Activated T-cell treated with anti-CD3 and anti-CD28 coated beads, Interleukin-2, amount 50 U/mL, for 1 hour (primary cell): ENCODE data around the gene PPP1R3G.

Source experiments
- DNase-seq: peaks from one replicate; pipeline ENCODE4 v3.0.0-alpha.2; 2020

PPP1R3G gene

GRCh38 chr6:5073992-5074391, 11.1 kb upstream of the PPP1R3G start:
- DNase-seq: no peak

GRCh38 chr6:5076931-5077330, 8.2 kb upstream of the PPP1R3G start:
- DNase-seq: no peak

- DNase-seq: no peak
Measured at GRCh38 chr6:5078121-5078669, 6.9 kb upstream of the PPP1R3G start.

DNA sequence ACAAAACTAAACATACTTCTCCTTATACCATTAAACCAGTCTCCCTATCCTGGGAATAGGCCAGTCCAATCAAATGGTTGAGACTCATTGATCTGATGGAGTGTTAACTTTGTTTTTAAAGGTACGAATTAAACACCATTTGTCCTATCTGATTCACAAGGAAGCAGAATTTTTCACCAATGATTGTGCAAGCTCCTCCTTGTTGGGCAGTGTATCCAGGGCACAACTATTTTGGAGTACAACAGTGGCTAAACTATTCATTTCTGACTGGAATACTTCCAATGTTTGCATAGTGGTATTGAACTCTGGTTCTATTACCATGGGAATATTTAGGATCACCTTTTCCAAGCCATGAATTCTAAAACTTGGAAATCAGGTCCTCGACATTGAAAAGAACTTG, 5.4 kb upstream of the PPP1R3G start:
- DNase-seq: no peak

DNA sequence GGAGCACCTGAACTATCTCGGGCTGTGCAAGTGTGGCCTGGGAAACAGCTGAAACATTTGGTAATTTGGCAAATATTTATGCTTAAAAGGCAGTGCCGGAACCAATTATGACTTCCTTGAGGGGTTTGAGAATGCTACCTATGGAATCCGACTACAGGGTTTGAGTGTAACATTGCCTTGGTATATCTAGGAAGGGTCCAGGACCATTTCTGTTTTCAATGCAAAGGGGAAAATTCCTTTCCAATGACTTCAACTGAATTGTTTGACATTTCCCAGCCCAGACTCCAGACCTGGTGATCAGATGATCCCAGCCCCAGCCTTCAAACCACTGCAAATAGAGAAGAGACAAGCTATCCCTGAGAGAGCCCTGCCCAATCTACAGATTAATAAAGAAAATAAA, 4.6 kb upstream of the PPP1R3G start:
- no peak for DNase-seq

GRCh38 chr6:5081182-5081581, 4.0 kb upstream of the PPP1R3G start:
- DNase-seq: no peak

- DNase-seq: no peak
Measured at GRCh38 chr6:5081955-5082354, 3.2 kb upstream of the PPP1R3G start.

GRCh38 chr6:5082487-5083306, 2.4 kb upstream of the PPP1R3G start:
- DNase-seq: no peak

- DNase-seq: no peak
Measured at GRCh38 chr6:5083307-5083583, 1.9 kb upstream of the PPP1R3G start.

- DNase-seq: no peak
Measured at GRCh38 chr6:5083813-5084359, 1.3 kb upstream of the PPP1R3G start.

DNA sequence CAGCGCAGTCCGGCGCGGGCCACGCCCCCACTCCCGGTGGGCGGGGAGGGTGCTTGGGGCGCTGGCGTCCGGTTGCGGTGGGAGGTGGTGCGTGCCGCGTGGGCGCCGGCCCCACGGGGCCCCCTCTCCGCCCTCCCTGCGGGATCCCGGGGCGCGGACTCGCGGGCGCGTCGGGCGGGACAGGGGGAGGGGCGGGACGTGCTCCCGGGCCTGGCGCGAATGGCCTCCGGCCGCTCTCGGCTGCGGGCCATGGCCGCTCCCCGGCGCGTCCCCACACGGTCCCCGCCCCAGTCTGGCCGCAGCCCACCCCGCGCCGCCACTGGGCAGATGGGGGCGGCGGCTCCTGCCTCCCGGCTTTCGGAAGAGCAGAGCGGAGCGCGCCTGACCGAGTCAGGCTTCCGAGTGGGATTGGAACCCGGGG, 771 bp upstream of the PPP1R3G start:
- no peak for DNase-seq

DNA sequence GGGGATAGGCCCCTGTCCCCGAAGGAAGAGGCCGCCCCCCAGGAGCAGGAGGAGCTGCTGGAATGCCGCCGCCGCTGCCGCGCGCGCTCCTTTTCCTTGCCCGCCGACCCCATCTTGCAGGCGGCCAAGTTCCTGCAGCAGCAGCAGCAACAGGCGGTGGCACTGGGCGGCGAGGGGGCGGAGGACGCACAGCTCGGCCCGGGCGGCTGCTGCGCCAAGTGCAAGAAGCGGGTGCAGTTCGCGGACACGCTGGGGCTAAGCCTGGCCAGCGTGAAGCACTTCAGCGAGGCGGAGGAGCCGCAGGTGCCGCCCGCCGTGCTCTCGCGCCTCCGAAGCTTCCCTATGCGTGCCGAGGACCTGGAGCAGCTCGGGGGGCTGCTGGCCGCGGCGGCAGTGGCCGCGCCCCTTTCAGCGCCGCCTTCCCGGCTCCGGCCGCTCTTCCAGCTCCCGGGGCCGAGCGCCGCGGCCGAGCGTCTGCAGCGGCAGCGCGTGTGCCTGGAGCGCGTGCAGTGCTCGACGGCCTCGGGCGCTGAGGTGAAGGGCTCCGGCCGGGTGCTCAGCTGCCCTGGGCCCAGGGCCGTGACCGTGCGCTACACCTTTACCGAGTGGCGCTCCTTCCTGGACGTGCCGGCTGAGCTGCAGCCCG, 630 bp downstream of the PPP1R3G start:
- DNase-seq: no peak

GRCh38 chr6:5086294-5086890, 1.3 kb downstream of the PPP1R3G start:
- no peak for DNase-seq

DNA sequence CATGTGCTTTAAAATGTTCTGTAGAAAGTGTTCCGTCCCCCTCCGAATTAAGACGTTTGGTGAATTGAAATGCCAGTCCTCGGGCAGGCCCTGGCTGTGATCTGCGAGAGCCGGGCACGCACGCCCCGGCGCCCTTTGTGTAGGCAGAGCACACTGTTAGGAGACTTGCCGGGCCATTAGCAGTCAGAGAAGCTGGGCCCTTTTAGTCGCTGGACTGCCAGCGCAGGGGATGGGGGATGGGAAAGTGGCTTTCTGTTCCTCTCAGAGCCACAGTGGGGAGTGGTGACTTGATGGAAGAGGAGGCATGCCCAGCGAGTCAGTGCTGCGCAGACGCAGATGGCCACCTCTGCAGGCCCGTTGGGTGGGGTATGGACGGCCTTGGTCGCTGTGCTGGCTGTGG, 2.2 kb downstream of the PPP1R3G start:
- no peak for DNase-seq

DNA sequence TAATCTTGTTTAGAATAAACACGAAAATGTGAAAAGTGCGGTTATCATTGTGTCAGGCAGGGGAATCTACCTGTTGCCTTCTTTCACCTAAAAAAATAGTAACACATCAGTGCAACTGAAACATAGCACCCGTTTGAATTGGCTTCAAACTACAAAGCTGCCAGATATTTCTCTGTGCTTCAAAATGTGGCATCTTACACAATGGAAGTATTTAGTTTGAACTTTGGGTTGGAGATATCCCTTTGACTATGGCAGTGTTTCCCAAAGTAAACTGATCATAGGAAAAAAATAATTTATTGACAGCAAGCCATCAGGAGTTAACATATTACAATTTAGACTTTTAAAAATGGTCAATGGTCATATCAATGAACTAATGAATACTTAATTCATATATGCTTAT, 3.6 kb downstream of the PPP1R3G start:
- no peak for DNase-seq

- DNase-seq: no peak
Measured at GRCh38 chr6:5089481-5090438, 4.6 kb downstream of the PPP1R3G start.

DNA sequence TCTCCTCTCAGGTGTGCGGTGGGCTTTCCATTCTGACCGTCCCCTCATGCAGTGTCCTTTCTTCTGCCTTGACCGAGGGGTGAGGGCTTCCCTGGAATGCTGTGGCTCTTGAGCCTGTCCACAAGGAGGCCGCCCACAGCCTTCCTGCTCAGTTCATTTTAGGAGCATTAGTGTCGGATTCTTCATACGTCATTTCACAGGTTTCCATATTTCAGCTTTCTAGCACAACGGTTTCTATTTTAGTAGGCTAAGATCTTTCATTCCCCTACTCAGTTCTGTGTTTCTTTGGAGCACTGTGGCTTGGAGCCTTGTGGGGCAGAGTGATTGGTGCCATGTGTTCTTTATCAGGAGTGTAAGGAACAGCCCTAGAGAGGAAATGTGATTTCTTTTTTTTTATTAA, 5.5 kb downstream of the PPP1R3G start:
- no peak for DNase-seq

GRCh38 chr6:5091210-5092069, 6.3 kb downstream of the PPP1R3G start:
- no peak for DNase-seq

- no peak for DNase-seq
Measured at GRCh38 chr6:5093231-5094015, 8.3 kb downstream of the PPP1R3G start.

GRCh38 chr6:5094327-5094726, 9.2 kb downstream of the PPP1R3G start:
- DNase-seq: no peak

DNA sequence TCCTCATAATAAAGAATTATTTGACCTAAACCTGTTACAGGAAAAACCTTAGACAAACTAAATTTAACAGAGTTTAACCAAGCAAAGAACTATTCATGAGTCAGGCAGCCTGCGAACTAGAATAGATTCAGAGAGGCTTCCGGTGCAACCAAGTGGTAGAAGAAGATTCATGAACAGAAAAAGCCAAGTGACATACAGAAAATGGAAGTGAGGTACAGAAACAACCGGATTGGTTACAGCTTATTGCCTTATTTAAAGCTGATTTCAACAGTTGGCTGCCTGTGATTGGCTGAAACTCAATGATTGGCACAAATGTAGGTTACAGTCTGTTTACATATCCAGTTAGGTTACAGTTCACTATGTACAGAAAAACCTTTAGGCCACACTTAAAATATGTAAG, 10.1 kb downstream of the PPP1R3G start:
- DNase-seq: no peak
